ENCODE data around the gene UBE2N. TPM values are rescaled to one million over a fixed set of nuclear protein-coding genes. Genes with fewer than 3 reads are reported as not detected.
A peak's percentile ranks its signal among the peaks of the same experiment; 100 is the strongest.
"Not testable (repeated sequence)": the region's sequence is repeated elsewhere in the genome, so short reads cannot be mapped to it uniquely, and the experiment has no call there.

Gene UBE2N
- total RNA-seq, 2 experiments from 2014 or later: 186 to 279 TPM

DNA sequence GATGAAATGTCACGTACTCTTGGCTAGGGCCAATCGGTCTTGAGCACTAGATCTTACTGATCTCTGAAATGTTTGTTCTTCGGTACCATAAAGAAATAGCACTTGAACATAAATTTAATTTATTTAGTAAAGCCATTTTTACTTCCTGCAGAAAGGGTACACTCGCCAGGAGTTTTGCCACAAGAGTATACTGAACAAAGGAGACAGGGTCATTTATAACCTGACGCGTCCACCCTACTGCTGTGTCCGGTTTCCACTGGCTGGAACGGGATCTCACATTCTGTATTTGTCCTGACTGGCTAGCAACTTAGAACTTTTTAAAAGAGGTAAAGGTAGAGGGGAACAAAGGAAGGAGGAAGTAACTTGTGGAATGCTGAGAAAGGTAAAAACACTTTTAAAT is 29.4 kb downstream of the UBE2N start:
- H3K27me3 Mint-ChIP-seq; ATAC-seq; H3K9me3 Mint-ChIP-seq (ENCODE audit: low read depth); H3K27ac Mint-ChIP-seq; POLR2A ChIA-PET; H3K4me3 Mint-ChIP-seq; DNase-seq: not testable (repeated sequence)
- peaks cover 83% of the 10 kb centered on the region for H3K4me1 Mint-ChIP-seq
- H3K36me3 Mint-ChIP-seq (ENCODE audit: low read depth): peaks cover 51% of the 10 kb centered on the region
- intact Hi-C loops (cut with DNase I, micrococcal nuclease): loop anchor here in 1 of 2 experiments (10.0 kb wide), 1 partner anchor 808 kb away; no protein-coding TSS in a partner anchor
- CTCF ChIA-PET: interaction anchor here (0.6 to 1.1 kb wide), 4 partner anchors 14 to 629 kb away, joined by 3 to 4 read pairs (median 3); no protein-coding TSS in a partner anchor

DNA sequence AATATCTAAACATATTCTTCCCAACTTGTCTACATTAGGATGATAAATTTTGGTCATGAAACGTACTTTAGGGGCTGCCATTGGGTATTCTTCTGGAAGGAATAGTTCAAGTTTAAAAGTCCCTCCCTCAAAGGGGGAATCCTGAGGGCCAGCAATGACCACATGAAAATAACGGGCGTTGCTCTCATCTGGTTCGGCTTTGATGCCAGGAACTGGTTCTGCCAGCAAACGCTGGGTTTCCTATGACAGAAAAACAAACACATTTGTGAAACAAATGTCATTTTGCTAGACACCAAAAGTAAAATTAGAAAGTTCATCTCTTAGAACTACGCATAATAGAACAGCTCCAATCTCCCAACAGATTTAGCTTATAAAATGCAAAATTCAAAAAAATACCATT is 30.7 kb downstream of the UBE2N start:
- H3K36me3 Mint-ChIP-seq (ENCODE audit: low read depth): peaks cover 60% of the 10 kb centered on the region
- peaks cover 74% of the 10 kb centered on the region for H3K4me1 Mint-ChIP-seq
- intact Hi-C loops (cut with DNase I, micrococcal nuclease): loop anchor here in 1 of 2 experiments (10.0 kb wide), 1 partner anchor 806 kb away; no protein-coding TSS in a partner anchor
- H3K27me3 Mint-ChIP-seq; DNase-seq; ATAC-seq; H3K9me3 Mint-ChIP-seq (ENCODE audit: low read depth); H3K4me3 Mint-ChIP-seq: not testable (repeated sequence)
- peak overlapping the region; percentile 9 for H3K27ac Mint-ChIP-seq
- CTCF ChIA-PET: interaction anchor here (0.9 to 4.6 kb wide), 4 partner anchors 10 to 27 kb away, joined by 3 to 61 read pairs (median 4); no protein-coding TSS in a partner anchor
- POLR2A ChIA-PET: interaction anchor here (0.6 to 0.7 kb wide), 3 partner anchors 12 to 25 kb away, joined by 3 to 8 read pairs (median 6); no protein-coding TSS in a partner anchor

DNA sequence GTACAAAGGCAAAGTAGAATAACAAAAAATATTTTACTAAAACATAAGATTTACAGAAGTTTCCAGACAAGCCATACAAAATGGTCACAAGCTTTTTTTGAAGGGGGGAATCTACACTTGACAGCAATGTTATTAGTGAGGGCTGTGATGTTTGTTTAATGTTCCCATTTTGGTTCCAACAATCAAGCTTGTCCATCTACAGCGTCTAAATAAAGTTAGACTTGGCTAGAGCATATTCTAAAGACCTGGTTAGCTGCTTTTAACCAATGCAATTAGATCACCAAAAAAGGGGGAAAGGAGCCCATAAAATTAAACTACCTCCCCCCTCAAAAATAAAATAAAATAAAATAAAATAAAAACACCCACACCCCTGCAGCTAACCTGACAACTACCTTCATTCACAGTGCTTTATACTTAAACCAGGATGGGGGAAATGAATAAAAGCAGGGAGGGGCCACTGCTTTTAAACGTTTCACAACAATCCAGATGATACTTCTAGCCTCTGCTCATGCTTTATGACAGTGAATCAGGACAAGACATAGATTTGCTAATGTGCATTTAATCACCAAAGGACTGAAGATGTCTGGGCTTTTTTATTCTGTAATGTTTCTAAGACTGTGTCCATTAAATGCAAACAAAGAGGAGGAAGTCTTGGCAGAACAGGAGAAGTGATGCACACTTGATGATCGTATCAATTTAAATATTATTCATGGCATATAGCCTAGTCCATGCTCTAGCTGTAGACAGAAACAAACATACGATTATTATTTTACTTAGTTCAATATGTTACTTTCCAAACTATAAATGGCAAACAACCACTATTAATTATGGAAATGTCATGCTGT is 32.2 kb downstream of the UBE2N start:
- H3K27ac Mint-ChIP-seq; H3K9me3 Mint-ChIP-seq (ENCODE audit: low read depth); DNase-seq; POLR2A ChIA-PET; H3K27me3 Mint-ChIP-seq; ATAC-seq; H3K4me3 Mint-ChIP-seq: not testable (repeated sequence)
- Mint-ChIP-seq H3K36me3 (ENCODE audit: low read depth) (peaks cover 63% of the 10 kb centered on the region), H3K4me1 (peaks cover 67% of the 10 kb centered on the region)
- CTCF ChIA-PET: interaction anchor here (1.6 to 4.6 kb wide), 3 partner anchors 11 to 692 kb away, joined by 5 to 61 read pairs (median 10); no protein-coding TSS in a partner anchor
- intact Hi-C loops (cut with DNase I, micrococcal nuclease): loop anchor here in 1 of 2 experiments (10.0 kb wide), 1 partner anchor 805 kb away; no protein-coding TSS in a partner anchor

DNA sequence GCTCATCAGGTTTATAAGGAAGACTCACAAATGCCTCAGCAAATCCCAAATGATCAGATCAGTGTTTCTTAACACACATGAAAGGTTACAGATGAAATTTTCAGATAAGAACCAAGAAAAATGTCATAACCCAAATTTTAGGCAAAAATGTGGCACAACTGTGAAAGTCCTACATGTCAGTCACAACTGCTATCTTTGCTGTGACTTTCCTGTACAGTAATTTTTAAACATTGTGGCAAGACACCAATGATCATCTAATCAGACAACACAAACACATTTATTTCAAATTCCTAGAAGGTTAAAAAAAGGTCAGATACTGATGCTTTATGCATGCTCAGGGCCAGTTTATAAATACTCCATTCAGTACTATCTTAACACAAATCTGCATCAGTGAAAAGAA is 32.9 kb downstream of the UBE2N start:
- DNase-seq: no peak
- Mint-ChIP-seq H3K27me3 (no peaks in the 10 kb centered on the region), H3K4me3 (no peak overlapping the region), H3K4me1 (peaks cover 70% of the 10 kb centered on the region), H3K27ac (peak overlapping the region; percentile 53), H3K9me3 (ENCODE audit: low read depth) (no peaks in the 10 kb centered on the region), H3K36me3 (ENCODE audit: low read depth) (peaks cover 68% of the 10 kb centered on the region)
- POLR2A ChIA-PET: no interaction called here
- CTCF ChIA-PET: interaction anchor here (0.9 to 4.6 kb wide), 6 partner anchors 9 to 693 kb away, joined by 3 to 61 read pairs (median 7); no protein-coding TSS in a partner anchor
- intact Hi-C loops (cut with DNase I, micrococcal nuclease): no loop called here
- ATAC-seq: no peak

DNA sequence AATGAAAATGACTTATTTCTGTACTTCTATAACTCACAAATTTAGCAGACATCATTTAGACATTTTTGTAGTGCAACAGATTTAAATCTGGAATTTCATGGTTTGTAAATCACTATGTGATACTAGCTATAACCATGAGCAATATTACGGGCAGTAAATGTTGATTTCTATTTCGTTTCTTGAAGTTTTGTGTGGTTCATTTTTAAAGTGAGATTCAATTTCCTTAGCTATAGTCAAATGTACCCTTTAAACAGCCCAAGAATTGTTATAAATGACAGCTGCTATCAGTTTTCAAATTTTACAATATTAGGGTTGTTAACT is 33.8 kb downstream of the UBE2N start:
- POLR2A ChIA-PET: interaction anchor here (0.6 kb wide), 1 partner anchor 417 kb away, joined by 6 read pairs; no protein-coding TSS in a partner anchor
- CTCF ChIA-PET: interaction anchor here (0.6 to 4.6 kb wide), 6 partner anchors 10 to 421 kb away, joined by 3 to 61 read pairs (median 6); no protein-coding TSS in a partner anchor
- H3K4me1 Mint-ChIP-seq: peaks cover 65% of the 10 kb centered on the region

DNA sequence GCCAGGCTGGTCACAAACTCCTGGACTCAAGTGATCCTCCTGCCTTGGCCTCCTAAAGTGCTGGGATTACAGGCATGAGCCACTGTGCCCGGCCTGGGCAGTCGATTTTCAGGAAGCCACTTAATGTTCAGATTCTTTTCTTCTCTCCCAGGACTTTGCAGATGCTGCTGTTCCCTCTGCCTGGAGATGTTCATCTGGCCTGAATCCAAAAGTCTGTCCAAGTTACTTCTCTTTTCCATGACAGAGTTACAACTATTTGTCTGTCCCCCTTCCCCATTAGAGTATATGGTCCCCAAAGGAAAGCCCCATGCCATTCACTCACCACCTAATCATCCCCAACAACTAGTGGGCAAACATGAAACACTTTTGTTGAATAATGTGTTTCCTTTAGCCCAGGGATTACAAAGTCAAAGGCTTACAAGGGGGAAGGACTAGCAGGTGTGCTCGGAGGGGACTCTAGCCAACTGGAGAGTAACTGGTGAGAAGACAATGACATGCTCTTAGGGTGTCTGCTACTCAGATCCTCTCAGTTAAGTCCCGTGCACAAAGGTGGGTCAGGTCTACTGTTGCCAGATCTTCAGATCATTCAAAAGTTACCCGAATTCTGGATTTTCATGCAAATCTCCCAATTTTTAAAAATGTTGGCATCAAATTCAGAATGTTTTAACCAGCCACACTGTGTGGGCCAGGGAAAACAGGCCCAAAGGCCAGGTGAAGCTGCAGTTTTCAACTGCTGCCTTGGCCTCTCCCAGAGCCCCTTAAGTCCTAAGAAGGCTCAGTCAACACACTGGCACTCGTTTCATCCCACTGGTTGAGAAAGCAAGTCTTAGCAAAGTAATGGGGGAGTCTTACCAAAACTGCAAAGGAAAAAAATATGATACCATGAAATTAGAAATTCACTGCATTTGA is 34.4 kb downstream of the UBE2N start:
- peaks cover 71% of the 10 kb centered on the region for H3K36me3 Mint-ChIP-seq (ENCODE audit: low read depth)
- peak; percentile 34 for ATAC-seq
- intact Hi-C loops (cut with DNase I, micrococcal nuclease): no loop called here
- H3K4me1 Mint-ChIP-seq: peaks cover 67% of the 10 kb centered on the region
- no peak for DNase-seq
- H3K27ac Mint-ChIP-seq: peak overlapping the region; percentile 52
- H3K9me3 Mint-ChIP-seq (ENCODE audit: low read depth): no peaks in the 10 kb centered on the region
- ChIA-PET CTCF (interaction anchor here (1.6 to 4.6 kb wide), 3 partner anchors 9 to 420 kb away, joined by 9 to 61 read pairs (median 10); no protein-coding TSS in a partner anchor), POLR2A (no interaction called here)
- H3K4me3 Mint-ChIP-seq: no peak overlapping the region
- H3K27me3 Mint-ChIP-seq: no peaks in the 10 kb centered on the region

More for the DNA sequence above, 33.8 kb downstream of the UBE2N start:
- no peaks in the 10 kb centered on the region for H3K27me3 Mint-ChIP-seq
- DNase-seq: no peak
- ATAC-seq: peak; percentile 45
- H3K9me3 Mint-ChIP-seq (ENCODE audit: low read depth): no peaks in the 10 kb centered on the region
- intact Hi-C loops (cut with DNase I, micrococcal nuclease): no loop called here
- no peak overlapping the region for H3K4me3 Mint-ChIP-seq
- H3K27ac Mint-ChIP-seq: peak overlapping the region; percentile 52
- H3K36me3 Mint-ChIP-seq (ENCODE audit: low read depth): peaks cover 66% of the 10 kb centered on the region

DNA sequence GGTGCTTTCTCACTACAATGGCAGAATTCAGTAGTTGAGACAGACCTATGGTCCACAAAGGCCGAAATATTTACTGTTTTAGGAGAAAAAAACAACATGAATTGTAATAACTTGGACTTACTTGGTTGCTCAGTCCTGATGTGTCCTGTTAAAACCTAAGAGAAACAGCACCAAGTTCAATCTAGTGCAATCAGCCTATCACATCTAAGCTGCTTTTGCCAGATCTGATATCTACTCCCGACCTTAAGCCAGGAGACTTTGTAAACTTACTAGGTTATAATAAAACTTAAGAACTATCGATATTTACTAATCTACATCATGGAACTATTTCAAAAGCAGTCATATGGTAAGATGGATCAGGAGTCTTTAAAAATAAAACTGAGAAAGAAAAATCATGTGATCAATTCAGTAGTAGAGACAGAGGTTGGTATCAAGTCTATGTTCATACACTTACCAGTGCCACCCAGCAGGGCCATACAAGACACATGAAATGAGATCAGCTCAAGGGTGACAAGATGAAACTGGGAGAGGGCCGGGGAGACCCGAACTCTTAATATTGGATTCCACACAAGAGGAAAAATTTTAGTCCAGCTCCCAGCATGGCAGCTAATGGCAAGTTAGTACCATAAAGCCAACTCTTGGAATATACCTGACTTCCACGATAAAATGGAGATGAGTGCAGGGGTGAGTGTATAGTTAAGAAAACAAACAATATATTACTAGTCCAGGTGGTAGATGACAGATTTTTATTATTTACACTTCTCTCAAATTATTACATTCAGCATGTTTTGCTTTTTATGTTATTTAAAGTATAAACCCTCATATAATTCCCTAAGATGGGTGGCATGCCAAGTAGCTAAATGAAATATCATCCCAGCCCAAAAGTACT is 36.5 kb downstream of the UBE2N start:
- CTCF ChIA-PET: interaction anchor here (0.7 to 3.0 kb wide), 9 partner anchors 8 to 460 kb away, joined by 3 to 21 read pairs (median 3); no protein-coding TSS in a partner anchor
- Mint-ChIP-seq H3K27me3 (no peaks in the 10 kb centered on the region), H3K4me3 (no peak overlapping the region), H3K36me3 (ENCODE audit: low read depth) (peaks cover 56% of the 10 kb centered on the region), H3K27ac (peak overlapping the region; percentile 47), H3K9me3 (ENCODE audit: low read depth) (no peaks in the 10 kb centered on the region), H3K4me1 (peaks cover 56% of the 10 kb centered on the region)
- ATAC-seq (peak; percentile 20), DNase-seq (no peak)
- POLR2A ChIA-PET: interaction anchor here (0.8 to 1.2 kb wide), 3 partner anchors 15 to 53 kb away, joined by 3 to 4 read pairs (median 4); no protein-coding TSS in a partner anchor
- intact Hi-C loops (cut with DNase I, micrococcal nuclease): no loop called here

DNA sequence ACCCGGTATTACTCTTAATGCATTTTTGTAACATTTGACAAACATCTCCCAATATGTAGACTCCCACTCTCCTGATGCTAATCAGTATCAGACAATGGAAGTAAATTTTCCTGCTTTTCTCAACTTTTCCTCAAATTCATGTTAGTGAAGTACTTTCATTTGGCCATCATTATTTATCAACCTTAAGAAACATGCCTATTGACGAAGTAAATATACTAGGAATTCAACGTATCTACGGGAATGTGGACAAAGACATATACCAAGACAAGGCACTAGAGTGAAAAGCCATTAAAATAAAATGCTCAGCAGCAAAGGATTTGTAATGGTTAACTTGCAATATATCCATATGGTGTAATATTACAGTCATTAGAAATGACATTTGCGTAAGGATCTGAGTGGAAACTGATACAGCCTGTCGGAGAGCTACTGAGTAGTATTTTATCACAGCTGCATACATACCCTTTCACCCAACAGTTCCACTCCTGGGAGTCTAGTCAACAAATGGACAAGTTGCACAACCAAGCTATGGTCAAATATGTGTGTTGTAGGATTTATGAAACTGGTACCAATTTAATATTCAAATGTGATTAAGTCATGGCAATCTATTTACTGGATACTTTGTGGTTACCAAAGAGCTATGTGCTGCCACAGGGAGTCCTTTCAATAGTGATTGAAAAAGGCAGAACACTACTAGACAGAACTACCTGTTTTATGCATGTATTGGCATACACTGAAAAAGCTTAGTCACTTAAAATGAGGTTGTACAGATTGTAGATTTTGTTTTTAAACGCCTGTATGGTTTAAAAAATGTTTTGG is 37.6 kb downstream of the UBE2N start:
- Mint-ChIP-seq H3K4me3 (no peak overlapping the region), H3K9me3 (ENCODE audit: low read depth) (no peaks in the 10 kb centered on the region), H3K27me3 (no peaks in the 10 kb centered on the region), H3K27ac (peak overlapping the region; percentile 34), H3K4me1 (peaks cover 49% of the 10 kb centered on the region), H3K36me3 (ENCODE audit: low read depth) (peaks cover 51% of the 10 kb centered on the region)
- ATAC-seq: no peak
- ChIA-PET CTCF (interaction anchor here (1.0 to 3.0 kb wide), 6 partner anchors 11 to 417 kb away, joined by 3 to 21 read pairs (median 4); no protein-coding TSS in a partner anchor), POLR2A (interaction anchor here (0.5 to 1.9 kb wide), 4 partner anchors 15 to 54 kb away, joined by 3 to 11 read pairs (median 4); no protein-coding TSS in a partner anchor)
- DNase-seq: no peak
- intact Hi-C loops (cut with DNase I, micrococcal nuclease): loop anchor here in 1 of 2 experiments (2.0 kb wide), 1 partner anchor 13 kb away; no protein-coding TSS in a partner anchor

Data from activated CD4-positive, alpha-beta T cell treated with anti-CD3 and anti-CD28 coated beads for 36 hours (primary cell).